Activated CD8-positive, alpha-beta memory T cell treated with anti-CD3 and anti-CD28 coated beads, Interleukin-2, amount 10 ng/mL, durations not matched to agents 7 days and 5 days (primary cell): ENCODE data around the gene HGF. TPM values are rescaled to one million over a fixed set of nuclear protein-coding genes. Genes with fewer than 3 reads are reported as not detected.

ENCODE experiments used
- ATAC-seq: fragments of 150-1000 bp; cut with Tn5 transposase; one replicate; pipeline ENCODE4 v1.10.0; 2021; ENCODE audit warnings: moderate library complexity
- CTCF ChIA-PET: fragments of 350-600 bp; sonication (Branson Sonifier 250); formaldehyde crosslinking; loops from one replicate; lab custom pipeline; 2021; ENCODE audit warnings: antibody characterized with exemption; lab: Charles Lee
- DNase-seq: peaks from one replicate; pipeline ENCODE4 v3.0.0-alpha.2; 2020
- H3K27ac Mint-ChIP-seq: one replicate; pipeline ENCODE4 v1.8.0; 2021; ENCODE audit warnings: mild to moderate bottlenecking, mixed read lengths
- H3K27me3 Mint-ChIP-seq: one replicate; pipeline ENCODE4 v1.8.0; 2021; ENCODE audit warnings: mixed read lengths
- H3K36me3 Mint-ChIP-seq: one replicate; pipeline ENCODE4 v1.8.0; 2021; ENCODE audit warnings: mild to moderate bottlenecking, mixed read lengths
- H3K4me1 Mint-ChIP-seq: one replicate; pipeline ENCODE4 v1.8.0; 2021; ENCODE audit warnings: mixed read lengths
- H3K4me3 Mint-ChIP-seq: one replicate; pipeline ENCODE4 v1.8.0; 2021; ENCODE audit warnings: mild to moderate bottlenecking, moderate library complexity, mixed read lengths
- H3K9me3 Mint-ChIP-seq: one replicate; pipeline ENCODE4 v1.8.0; 2022; ENCODE audit warnings: low read depth, mixed read lengths
- total RNA-seq, 2 experiments: library from RNA; stranded (reverse); gene quantifications; one replicate each; pipeline ENCODE4 v1.2.3, GENCODE V29; 2021

Gene HGF
- total RNA-seq, 2 experiments from 2014 or later: not detected

- no peak for DNase-seq
- no peaks in the 10 kb centered on the region for H3K27me3 Mint-ChIP-seq
- no peaks in the 10 kb centered on the region for H3K4me1 Mint-ChIP-seq
- H3K9me3 Mint-ChIP-seq: peaks cover 4% of the 10 kb centered on the region
- ATAC-seq: no peak
- no peaks in the 10 kb centered on the region for H3K36me3 Mint-ChIP-seq
- CTCF ChIA-PET: no interaction called here
- H3K27ac Mint-ChIP-seq: no peak overlapping the region
- no peak overlapping the region for H3K4me3 Mint-ChIP-seq
Measured at GRCh38 chr7:81761821-81762220, 8.0 kb downstream of the HGF start.

GRCh38 chr7:81761031-81761430, 8.8 kb downstream of the HGF start:
- Mint-ChIP-seq H3K4me1 (no peaks in the 10 kb centered on the region), H3K27ac (no peak overlapping the region), H3K4me3 (no peak overlapping the region), H3K9me3 (peaks cover 3% of the 10 kb centered on the region), H3K36me3 (no peaks in the 10 kb centered on the region), H3K27me3 (no peaks in the 10 kb centered on the region)
- no peak for ATAC-seq
- CTCF ChIA-PET: no interaction called here
- DNase-seq: no peak

DNA sequence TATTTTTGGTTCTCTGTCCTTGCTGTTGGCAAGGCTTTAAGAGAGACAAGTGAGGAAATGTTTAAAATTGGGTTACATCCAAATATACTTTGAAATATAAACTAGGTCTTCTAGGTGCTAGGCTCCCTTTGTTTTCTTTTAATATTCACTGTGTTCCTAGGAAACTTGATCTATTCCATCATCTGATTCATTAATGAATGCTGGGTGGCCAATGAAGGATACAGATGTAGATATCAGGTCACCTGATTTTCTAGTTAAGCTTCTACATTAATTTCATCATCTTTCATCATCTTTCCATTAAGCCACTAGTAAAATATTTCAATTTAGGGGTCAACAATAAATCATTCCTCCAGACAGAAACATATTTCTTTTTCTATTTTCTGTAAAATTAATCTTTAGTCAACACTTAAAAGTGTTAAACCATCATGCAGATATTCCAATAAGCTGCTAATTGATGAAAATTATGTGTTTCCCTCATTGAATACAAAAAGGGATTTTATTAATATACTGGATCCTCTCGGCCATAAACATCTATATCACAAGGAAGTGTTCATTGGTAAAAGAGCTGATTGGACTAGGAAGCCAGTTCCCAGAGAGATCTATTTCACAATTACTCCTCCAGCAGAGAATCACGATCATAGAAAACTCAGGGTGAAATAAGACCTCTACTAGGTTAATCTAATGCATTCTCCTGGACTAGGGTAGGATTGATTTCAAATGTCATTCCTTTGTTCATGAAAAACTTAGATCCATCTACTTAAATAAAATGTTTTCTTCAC, 14.7 kb downstream of the HGF start:
- no peaks in the 10 kb centered on the region for H3K9me3 Mint-ChIP-seq
- ATAC-seq: no peak
- H3K27ac Mint-ChIP-seq: no peak overlapping the region
- no peaks in the 10 kb centered on the region for H3K27me3 Mint-ChIP-seq
- no peak overlapping the region for H3K4me3 Mint-ChIP-seq
- H3K4me1 Mint-ChIP-seq: no peaks in the 10 kb centered on the region
- CTCF ChIA-PET: no interaction called here
- no peaks in the 10 kb centered on the region for H3K36me3 Mint-ChIP-seq
- DNase-seq: no peak

DNA sequence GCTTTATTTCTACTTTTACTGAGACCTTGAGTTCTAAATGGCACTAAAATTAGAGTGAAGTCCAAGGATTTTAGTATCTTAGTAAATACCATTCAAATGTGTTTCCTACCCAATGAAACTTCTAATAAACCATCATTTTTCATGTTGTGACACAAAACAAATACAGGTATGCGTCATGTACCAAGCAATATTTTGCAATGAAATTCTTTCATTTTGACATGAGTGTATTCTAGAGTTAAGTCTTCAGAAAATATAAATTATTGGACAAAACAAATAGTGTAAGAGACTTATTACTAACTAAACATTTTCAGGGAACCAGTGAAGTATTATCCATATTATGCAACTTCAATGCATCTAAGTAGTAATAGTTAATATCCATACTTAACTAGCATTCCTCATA, 16.5 kb downstream of the HGF start:
- CTCF ChIA-PET: no interaction called here
- Mint-ChIP-seq H3K9me3 (no peaks in the 10 kb centered on the region), H3K4me1 (no peaks in the 10 kb centered on the region), H3K36me3 (no peaks in the 10 kb centered on the region), H3K4me3 (no peak overlapping the region), H3K27me3 (no peaks in the 10 kb centered on the region), H3K27ac (no peak overlapping the region)
- ATAC-seq: no peak
- no peak for DNase-seq

- no peak overlapping the region for H3K4me3 Mint-ChIP-seq
- DNase-seq: no peak
- H3K9me3 Mint-ChIP-seq: no peaks in the 10 kb centered on the region
- no peak overlapping the region for H3K27ac Mint-ChIP-seq
- H3K4me1 Mint-ChIP-seq: no peaks in the 10 kb centered on the region
- no peaks in the 10 kb centered on the region for H3K27me3 Mint-ChIP-seq
- CTCF ChIA-PET: no interaction called here
- ATAC-seq: no peak
- no peaks in the 10 kb centered on the region for H3K36me3 Mint-ChIP-seq
Measured at GRCh38 chr7:81752318-81752714, 17.5 kb downstream of the HGF start.

DNA sequence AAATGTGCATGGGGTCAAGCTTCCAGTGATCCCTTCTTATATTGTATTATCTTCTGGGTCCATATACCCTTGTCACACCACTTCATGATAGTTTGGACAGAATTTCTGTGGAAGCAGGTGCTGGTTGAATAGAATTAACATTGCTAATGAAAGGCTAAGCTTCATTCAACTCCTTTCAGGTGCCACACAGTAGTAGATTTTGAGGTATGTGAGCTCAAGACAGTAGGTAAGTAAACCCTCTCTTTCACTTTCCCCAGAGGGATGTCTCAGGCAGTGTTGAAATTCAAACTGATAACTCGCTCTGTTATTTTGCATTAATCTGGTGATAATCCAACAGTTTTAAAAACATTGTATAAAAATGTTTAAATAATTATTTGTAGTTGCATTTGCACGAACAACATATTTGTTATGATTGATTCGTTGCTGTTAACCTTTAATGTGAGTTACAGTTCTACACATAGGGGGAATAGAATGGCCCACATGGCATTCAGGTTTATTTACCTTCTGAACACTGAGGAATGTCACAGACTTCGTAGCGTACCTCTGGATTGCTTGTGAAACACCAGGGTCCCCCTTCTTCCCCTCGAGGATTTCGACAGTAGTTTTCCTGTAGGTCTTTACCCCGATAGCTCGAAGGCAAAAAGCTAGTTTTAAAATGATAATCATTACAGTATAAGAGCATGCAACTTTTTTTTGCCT, 18.1 kb downstream of the HGF start:
- ATAC-seq: no peak
- no peaks in the 10 kb centered on the region for H3K9me3 Mint-ChIP-seq
- no peaks in the 10 kb centered on the region for H3K4me1 Mint-ChIP-seq
- no peaks in the 10 kb centered on the region for H3K27me3 Mint-ChIP-seq
- no peak for DNase-seq
- CTCF ChIA-PET: no interaction called here
- no peak overlapping the region for H3K4me3 Mint-ChIP-seq
- H3K27ac Mint-ChIP-seq: no peak overlapping the region
- no peaks in the 10 kb centered on the region for H3K36me3 Mint-ChIP-seq

GRCh38 chr7:81745637-81746036, 24.2 kb downstream of the HGF start:
- no peaks in the 10 kb centered on the region for H3K36me3 Mint-ChIP-seq
- H3K4me3 Mint-ChIP-seq: no peak overlapping the region
- CTCF ChIA-PET: no interaction called here
- no peaks in the 10 kb centered on the region for H3K27me3 Mint-ChIP-seq
- no peak for ATAC-seq
- no peak overlapping the region for H3K27ac Mint-ChIP-seq
- no peaks in the 10 kb centered on the region for H3K9me3 Mint-ChIP-seq
- no peak for DNase-seq
- no peaks in the 10 kb centered on the region for H3K4me1 Mint-ChIP-seq

- no peaks in the 10 kb centered on the region for H3K27me3 Mint-ChIP-seq
- no peaks in the 10 kb centered on the region for H3K4me1 Mint-ChIP-seq
- no peaks in the 10 kb centered on the region for H3K36me3 Mint-ChIP-seq
- H3K27ac Mint-ChIP-seq: no peak overlapping the region
- CTCF ChIA-PET: no interaction called here
- no peak overlapping the region for H3K4me3 Mint-ChIP-seq
- no peak for DNase-seq
- no peak for ATAC-seq
- no peaks in the 10 kb centered on the region for H3K9me3 Mint-ChIP-seq
Measured at GRCh38 chr7:81744389-81744788, 25.5 kb downstream of the HGF start.

DNA sequence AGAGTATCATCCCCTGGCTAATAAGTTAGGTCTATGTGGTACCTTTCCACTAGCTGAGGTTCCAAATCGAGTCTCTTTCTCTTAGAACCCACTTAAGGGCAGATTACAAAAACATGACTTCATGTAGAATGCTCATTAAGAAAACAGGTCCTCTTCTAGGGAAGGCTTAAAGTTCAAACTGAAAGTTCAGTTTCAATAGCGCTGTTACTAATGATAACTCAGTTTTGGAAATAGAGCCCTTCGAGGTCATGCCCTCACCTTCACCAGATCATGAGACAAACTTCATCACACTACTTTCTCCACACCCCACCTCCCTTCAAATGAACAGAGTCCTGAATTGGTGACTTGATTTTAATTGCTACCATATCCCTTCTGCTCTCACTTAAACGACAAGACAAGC, 26.2 kb downstream of the HGF start:
- DNase-seq (no peak), ATAC-seq (no peak)
- no peaks in the 10 kb centered on the region for H3K27me3 Mint-ChIP-seq
- no peaks in the 10 kb centered on the region for H3K4me1 Mint-ChIP-seq
- H3K4me3 Mint-ChIP-seq: no peak overlapping the region
- no peaks in the 10 kb centered on the region for H3K36me3 Mint-ChIP-seq
- no peak overlapping the region for H3K27ac Mint-ChIP-seq
- peaks cover 2% of the 10 kb centered on the region for H3K9me3 Mint-ChIP-seq
- CTCF ChIA-PET: no interaction called here

DNA sequence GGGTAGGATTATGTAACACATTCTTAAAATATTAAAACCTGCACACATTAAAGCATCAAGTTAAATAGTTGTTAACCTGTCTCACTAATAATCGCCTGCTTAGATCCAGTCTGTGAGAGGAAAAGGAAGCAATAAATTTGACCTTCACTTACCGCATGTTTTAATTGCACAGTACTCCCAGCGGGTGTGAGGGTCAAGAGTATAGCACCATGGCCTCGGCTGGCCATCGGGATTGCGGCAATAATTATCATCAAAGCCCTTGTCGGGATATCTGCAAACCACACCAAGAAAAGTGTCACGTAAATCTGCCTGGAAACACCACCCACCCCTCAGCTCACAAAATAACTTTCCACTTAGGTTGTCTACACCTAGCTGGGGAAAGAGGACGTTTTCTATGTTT, 26.6 kb downstream of the HGF start:
- CTCF ChIA-PET: no interaction called here
- H3K36me3 Mint-ChIP-seq: no peaks in the 10 kb centered on the region
- no peak overlapping the region for H3K27ac Mint-ChIP-seq
- DNase-seq: no peak
- no peaks in the 10 kb centered on the region for H3K27me3 Mint-ChIP-seq
- H3K4me3 Mint-ChIP-seq: no peak overlapping the region
- no peaks in the 10 kb centered on the region for H3K4me1 Mint-ChIP-seq
- peaks cover 2% of the 10 kb centered on the region for H3K9me3 Mint-ChIP-seq
- ATAC-seq: no peak

- Mint-ChIP-seq H3K36me3 (no peaks in the 10 kb centered on the region), H3K4me1 (no peaks in the 10 kb centered on the region), H3K27me3 (no peaks in the 10 kb centered on the region), H3K9me3 (peaks cover 5% of the 10 kb centered on the region), H3K27ac (no peak overlapping the region), H3K4me3 (no peak overlapping the region)
- DNase-seq: no peak
- ATAC-seq: no peak
- CTCF ChIA-PET: no interaction called here
Measured at GRCh38 chr7:81740403-81740802, 29.4 kb downstream of the HGF start.

- ATAC-seq (no peak), DNase-seq (no peak)
- H3K27ac Mint-ChIP-seq: no peak overlapping the region
- no peaks in the 10 kb centered on the region for H3K27me3 Mint-ChIP-seq
- peaks cover 5% of the 10 kb centered on the region for H3K9me3 Mint-ChIP-seq
- H3K4me3 Mint-ChIP-seq: no peak overlapping the region
- CTCF ChIA-PET: no interaction called here
- no peaks in the 10 kb centered on the region for H3K36me3 Mint-ChIP-seq
- H3K4me1 Mint-ChIP-seq: no peaks in the 10 kb centered on the region
Measured at GRCh38 chr7:81736091-81736490, 33.8 kb downstream of the HGF start.

- DNase-seq (no peak), ATAC-seq (no peak)
- CTCF ChIA-PET: no interaction called here
- Mint-ChIP-seq H3K4me1 (no peaks in the 10 kb centered on the region), H3K9me3 (peaks cover 2% of the 10 kb centered on the region), H3K27ac (no peak overlapping the region), H3K36me3 (no peaks in the 10 kb centered on the region), H3K27me3 (no peaks in the 10 kb centered on the region), H3K4me3 (no peak overlapping the region)
Measured at GRCh38 chr7:81725812-81726127, 44.1 kb downstream of the HGF start.

GRCh38 chr7:81725003-81725811, 44.6 kb downstream of the HGF start:
- Mint-ChIP-seq H3K27ac (no peak overlapping the region), H3K4me1 (no peaks in the 10 kb centered on the region), H3K9me3 (peaks cover 2% of the 10 kb centered on the region), H3K27me3 (no peaks in the 10 kb centered on the region), H3K4me3 (no peak overlapping the region), H3K36me3 (no peaks in the 10 kb centered on the region)
- CTCF ChIA-PET: no interaction called here
- no peak for ATAC-seq
- no peak for DNase-seq
